Measurements from ENCODE around the gene SMIM14. TPM values are rescaled to one million over a fixed set of nuclear protein-coding genes. Genes with fewer than 3 reads are reported as not detected.
"Not testable (repeated sequence)": the region's sequence is repeated elsewhere in the genome, so short reads cannot be mapped to it uniquely, and the experiment has no call there.

Gene SMIM14
- total RNA-seq, 2 donors from 2014 or later: 2.6 to 2.9 TPM

- no peak overlapping the region for H3K4me3 Mint-ChIP-seq
- H3K36me3 Mint-ChIP-seq (ENCODE audit: low read depth): no peaks in the 10 kb centered on the region
- no peaks in the 10 kb centered on the region for H3K4me1 Mint-ChIP-seq
- ATAC-seq (replicated peaks): no peak
- no peaks in the 10 kb centered on the region for H3K9me3 Mint-ChIP-seq
- no peak overlapping the region for H3K27ac Mint-ChIP-seq
- no peaks in the 10 kb centered on the region for H3K27me3 Mint-ChIP-seq
Observed at GRCh38 chr4:39591290-39591689, 47.4 kb downstream of the SMIM14 start.

GRCh38 chr4:39587881-39588280 is 50.8 kb downstream of the SMIM14 start:
- ATAC-seq (replicated peaks): no peak
- Mint-ChIP-seq H3K9me3 (no peaks in the 10 kb centered on the region), H3K4me3 (no peak overlapping the region), H3K27ac (no peak overlapping the region), H3K4me1 (no peaks in the 10 kb centered on the region), H3K27me3 (no peaks in the 10 kb centered on the region), H3K36me3 (ENCODE audit: low read depth) (no peaks in the 10 kb centered on the region)

DNA sequence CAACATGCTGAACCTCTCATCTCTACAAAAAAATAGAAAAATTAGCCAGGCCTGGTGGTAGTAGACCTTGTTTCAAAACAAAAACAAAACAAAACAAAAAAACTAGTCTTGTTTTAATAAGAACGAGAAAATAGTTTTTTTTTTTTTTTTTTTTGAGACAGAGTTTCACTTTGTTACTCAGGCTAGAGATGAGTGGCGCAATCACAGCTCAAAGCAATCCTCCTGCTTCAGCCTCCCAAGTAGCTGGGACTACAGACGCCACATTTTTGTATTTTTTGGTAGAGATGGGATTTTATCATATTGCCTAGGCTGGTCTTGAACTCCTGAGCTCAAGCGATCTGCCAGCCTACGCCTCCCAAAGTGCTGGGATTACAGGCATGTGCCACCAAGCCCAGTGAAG is 63.7 kb downstream of the SMIM14 start:
- Mint-ChIP-seq H3K27me3 (no peaks in the 10 kb centered on the region), H3K27ac (no peak overlapping the region), H3K4me1 (no peaks in the 10 kb centered on the region), H3K36me3 (ENCODE audit: low read depth) (no peaks in the 10 kb centered on the region), H3K9me3 (no peaks in the 10 kb centered on the region), H3K4me3 (no peak overlapping the region)
- peak; percentile 35 for ATAC-seq (replicated peaks)

GRCh38 chr4:39571504-39571903 is 67.2 kb downstream of the SMIM14 start:
- H3K36me3 Mint-ChIP-seq (ENCODE audit: low read depth): no peaks in the 10 kb centered on the region
- no peak overlapping the region for H3K27ac Mint-ChIP-seq
- no peaks in the 10 kb centered on the region for H3K27me3 Mint-ChIP-seq
- ATAC-seq (replicated peaks): no peak
- H3K4me3 Mint-ChIP-seq: no peak overlapping the region
- H3K4me1 Mint-ChIP-seq: no peaks in the 10 kb centered on the region
- no peaks in the 10 kb centered on the region for H3K9me3 Mint-ChIP-seq

DNA sequence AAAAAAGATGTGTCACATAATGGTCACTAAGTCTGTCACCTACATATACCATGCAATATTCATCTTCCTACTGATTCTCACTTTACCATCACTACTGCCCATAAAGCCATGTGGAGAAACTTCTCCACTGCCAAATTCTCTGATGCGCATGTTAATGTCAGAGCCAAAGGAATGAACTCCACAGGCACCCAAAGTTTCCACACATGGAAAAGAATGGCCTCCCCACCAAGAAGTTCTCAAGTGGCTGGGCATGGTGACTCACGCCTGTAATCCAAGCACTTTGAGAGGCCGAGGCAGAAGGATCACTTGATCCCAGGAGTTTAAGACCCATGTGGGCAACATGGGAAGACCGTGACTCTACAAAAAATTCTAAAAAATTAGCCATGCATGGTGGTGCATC is 67.6 kb downstream of the SMIM14 start:
- Mint-ChIP-seq H3K27me3 (no peaks in the 10 kb centered on the region), H3K36me3 (ENCODE audit: low read depth) (no peaks in the 10 kb centered on the region), H3K9me3 (no peaks in the 10 kb centered on the region), H3K27ac (no peak overlapping the region), H3K4me3 (no peak overlapping the region), H3K4me1 (peaks cover 3% of the 10 kb centered on the region)
- no peak for ATAC-seq (replicated peaks)

GRCh38 chr4:39569209-39569608 is 69.5 kb downstream of the SMIM14 start:
- Mint-ChIP-seq H3K36me3 (ENCODE audit: low read depth) (no peaks in the 10 kb centered on the region), H3K4me3 (peak overlapping the region; percentile 8), H3K4me1 (peaks cover 4% of the 10 kb centered on the region), H3K9me3 (no peaks in the 10 kb centered on the region), H3K27me3 (no peaks in the 10 kb centered on the region), H3K27ac (no peak overlapping the region)
- ATAC-seq (replicated peaks): no peak

DNA sequence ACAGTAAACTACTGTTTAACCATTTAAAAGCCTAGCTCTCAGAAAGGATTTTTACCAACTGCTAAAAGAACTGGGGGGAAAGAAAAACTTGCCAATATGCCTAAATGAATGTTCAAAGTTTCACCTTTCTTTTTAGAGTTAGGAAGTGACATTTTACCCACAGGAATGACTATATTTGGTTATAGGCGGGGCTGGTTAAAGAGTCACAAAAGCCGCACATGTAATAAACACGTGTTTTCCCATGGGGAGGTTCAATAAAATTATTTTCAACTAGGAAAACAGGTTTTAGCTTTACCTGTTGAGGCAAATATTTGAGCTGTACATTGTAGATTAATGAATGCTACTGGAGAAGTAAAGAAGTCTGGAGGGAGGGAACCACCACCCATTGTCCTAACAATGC is 69.9 kb downstream of the SMIM14 start:
- Mint-ChIP-seq H3K27me3 (no peaks in the 10 kb centered on the region), H3K27ac (no peak overlapping the region), H3K4me1 (peaks cover 4% of the 10 kb centered on the region), H3K36me3 (ENCODE audit: low read depth) (no peaks in the 10 kb centered on the region), H3K9me3 (no peaks in the 10 kb centered on the region), H3K4me3 (peak overlapping the region; percentile 8)
- peak; percentile 56 for ATAC-seq (replicated peaks)

DNA sequence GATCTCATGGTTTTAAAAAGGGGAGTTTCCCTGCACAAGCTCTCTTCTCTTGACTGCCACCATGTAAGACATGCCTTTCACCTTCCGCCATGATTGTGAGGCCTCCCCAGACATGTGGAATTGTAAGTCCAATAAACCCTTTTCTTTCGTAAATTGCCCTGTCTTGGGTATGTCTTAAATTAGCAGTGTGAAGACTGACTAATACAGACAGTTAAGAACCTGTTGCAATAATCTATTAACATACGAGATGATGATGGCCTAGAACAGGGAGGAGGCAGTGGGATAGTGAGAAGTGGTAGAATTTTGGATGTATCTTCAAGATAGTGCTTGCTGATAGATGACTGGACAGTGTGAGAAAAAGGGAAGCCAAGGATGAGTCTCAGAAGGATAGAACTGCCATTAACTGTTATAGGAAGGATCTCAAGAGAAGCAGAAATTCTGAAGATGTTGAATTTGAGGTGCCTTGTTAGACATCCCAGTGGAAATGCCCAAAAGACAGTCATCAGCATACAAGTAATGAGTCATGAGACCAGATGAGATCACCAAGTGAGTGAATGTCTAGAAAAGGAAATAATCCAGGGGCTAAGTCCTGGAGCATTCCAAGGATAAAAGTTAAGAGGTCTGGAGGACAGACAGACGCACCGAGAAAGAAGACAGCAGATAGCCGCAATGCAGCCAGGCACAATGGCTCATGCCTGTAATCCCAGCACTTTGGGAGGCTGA is 72.6 kb downstream of the SMIM14 start:
- no peak for ATAC-seq (replicated peaks)
- H3K27me3 Mint-ChIP-seq: no peaks in the 10 kb centered on the region
- peaks cover 4% of the 10 kb centered on the region for H3K4me1 Mint-ChIP-seq
- H3K4me3 Mint-ChIP-seq: no peak overlapping the region
- H3K27ac Mint-ChIP-seq: no peak overlapping the region
- H3K36me3 Mint-ChIP-seq (ENCODE audit: low read depth): no peaks in the 10 kb centered on the region
- no peaks in the 10 kb centered on the region for H3K9me3 Mint-ChIP-seq

DNA sequence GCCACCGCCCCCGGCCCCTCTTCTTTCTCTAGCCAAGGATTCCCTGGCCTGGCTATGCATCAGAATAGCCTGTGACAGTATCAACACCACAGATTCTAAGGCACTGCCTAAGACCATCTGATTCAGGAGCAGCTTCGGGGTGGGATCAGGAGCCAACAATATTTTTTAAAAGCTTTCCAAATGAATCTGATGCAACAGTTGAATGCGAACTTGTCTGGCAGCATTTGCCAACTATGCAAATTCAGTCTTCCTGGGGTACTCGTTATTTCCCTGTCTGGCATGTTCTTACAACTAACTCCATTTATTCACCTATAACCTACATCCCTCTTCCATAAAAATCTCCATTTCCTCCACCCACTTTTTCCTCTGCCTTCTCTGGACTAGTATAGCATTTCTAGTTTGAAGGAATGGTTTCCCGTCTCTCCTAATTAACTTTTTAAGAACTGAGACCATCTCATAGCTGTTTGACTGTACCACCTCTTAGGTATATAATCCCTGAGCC is 75.3 kb downstream of the SMIM14 start:
- H3K27ac Mint-ChIP-seq: peak overlapping the region; percentile 58
- no peak overlapping the region for H3K4me3 Mint-ChIP-seq
- no peaks in the 10 kb centered on the region for H3K9me3 Mint-ChIP-seq
- peaks cover 4% of the 10 kb centered on the region for H3K4me1 Mint-ChIP-seq
- no peaks in the 10 kb centered on the region for H3K27me3 Mint-ChIP-seq
- no peaks in the 10 kb centered on the region for H3K36me3 Mint-ChIP-seq (ENCODE audit: low read depth)
- ATAC-seq (replicated peaks): no peak

DNA sequence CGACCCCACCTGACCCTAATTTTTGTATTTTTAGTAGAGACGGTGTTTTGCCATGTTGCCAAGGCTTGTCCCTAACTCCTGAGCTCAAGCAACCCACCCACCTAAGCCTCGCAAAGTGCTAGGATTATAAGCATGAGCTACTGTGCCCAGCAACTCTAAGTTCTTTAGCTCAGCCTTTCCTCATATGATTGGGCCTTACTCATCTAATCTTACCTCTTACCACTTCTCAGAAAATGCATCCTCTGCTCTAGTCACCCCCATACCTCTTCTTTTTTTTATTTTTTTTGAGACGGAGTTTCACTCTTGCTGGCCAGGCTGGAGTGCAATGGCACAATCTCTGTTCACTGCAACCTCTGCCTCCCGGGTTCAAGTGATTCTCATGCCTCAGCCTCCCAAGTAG is 75.9 kb downstream of the SMIM14 start:
- peaks cover 4% of the 10 kb centered on the region for H3K4me1 Mint-ChIP-seq
- no peaks in the 10 kb centered on the region for H3K27me3 Mint-ChIP-seq
- no peak overlapping the region for H3K27ac Mint-ChIP-seq
- no peak overlapping the region for H3K4me3 Mint-ChIP-seq
- H3K9me3 Mint-ChIP-seq: no peaks in the 10 kb centered on the region
- peak; percentile 35 for ATAC-seq (replicated peaks)
- H3K36me3 Mint-ChIP-seq (ENCODE audit: low read depth): no peaks in the 10 kb centered on the region

DNA sequence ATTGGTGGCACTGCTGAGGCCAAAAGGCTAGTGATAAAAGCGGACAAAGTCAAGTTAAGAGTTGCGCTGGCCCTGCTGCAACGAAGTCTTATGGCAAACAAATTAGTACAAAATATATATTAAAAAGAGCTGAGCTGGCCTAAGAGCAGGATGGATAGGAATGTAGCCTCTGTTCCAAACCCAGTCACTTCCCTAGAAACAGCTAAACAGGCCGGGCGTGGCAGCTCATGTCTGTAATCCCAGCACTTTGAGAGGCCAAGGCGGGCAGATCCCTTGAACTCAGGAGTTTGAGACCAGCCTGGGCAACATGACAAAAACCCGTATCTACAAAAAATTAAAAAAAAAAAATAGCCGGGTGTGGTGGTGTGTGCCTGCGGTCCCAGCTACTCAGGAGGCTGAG is 79.0 kb downstream of the SMIM14 start:
- no peaks in the 10 kb centered on the region for H3K27me3 Mint-ChIP-seq
- H3K9me3 Mint-ChIP-seq: no peaks in the 10 kb centered on the region
- ATAC-seq (replicated peaks): no peak
- H3K4me1 Mint-ChIP-seq: no peaks in the 10 kb centered on the region
- no peak overlapping the region for H3K27ac Mint-ChIP-seq
- H3K4me3 Mint-ChIP-seq: no peak overlapping the region
- H3K36me3 Mint-ChIP-seq (ENCODE audit: low read depth): peaks cover 7% of the 10 kb centered on the region

GRCh38 chr4:39555472-39555871 is 83.2 kb downstream of the SMIM14 start:
- Mint-ChIP-seq H3K4me1 (no peaks in the 10 kb centered on the region), H3K9me3 (no peaks in the 10 kb centered on the region), H3K27me3 (no peaks in the 10 kb centered on the region), H3K4me3 (no peak overlapping the region), H3K36me3 (ENCODE audit: low read depth) (peaks cover 7% of the 10 kb centered on the region), H3K27ac (no peak overlapping the region)
- no peak for ATAC-seq (replicated peaks)

- no peak overlapping the region for H3K27ac Mint-ChIP-seq
- H3K4me3 Mint-ChIP-seq: no peak overlapping the region
- no peak for ATAC-seq (replicated peaks)
- no peaks in the 10 kb centered on the region for H3K4me1 Mint-ChIP-seq
- H3K27me3 Mint-ChIP-seq: no peaks in the 10 kb centered on the region
- H3K36me3 Mint-ChIP-seq (ENCODE audit: low read depth): no peaks in the 10 kb centered on the region
- no peaks in the 10 kb centered on the region for H3K9me3 Mint-ChIP-seq
Observed at GRCh38 chr4:39548425-39549067, 90.1 kb downstream of the SMIM14 start.

- Mint-ChIP-seq H3K27me3 (no peaks in the 10 kb centered on the region), H3K9me3 (no peaks in the 10 kb centered on the region), H3K4me3 (no peak overlapping the region), H3K27ac (no peak overlapping the region), H3K36me3 (ENCODE audit: low read depth) (no peaks in the 10 kb centered on the region), H3K4me1 (no peaks in the 10 kb centered on the region)
- ATAC-seq (replicated peaks): no peak
Observed at GRCh38 chr4:39544580-39545315, 93.9 kb downstream of the SMIM14 start.

GRCh38 chr4:39544080-39544479 is 94.6 kb downstream of the SMIM14 start:
- not testable (repeated sequence) for H3K4me1 Mint-ChIP-seq; H3K36me3 Mint-ChIP-seq (ENCODE audit: low read depth); H3K27me3 Mint-ChIP-seq; H3K9me3 Mint-ChIP-seq; H3K27ac Mint-ChIP-seq; ATAC-seq (replicated peaks); H3K4me3 Mint-ChIP-seq
